ENCODE measurements around the gene MCRS1.
"Not testable (repeated sequence)": the region's sequence is repeated elsewhere in the genome, so short reads cannot be mapped to it uniquely, and the experiment has no call there.

MCRS1 gene

GRCh38 chr12:49540229-49541139 is 27.5 kb downstream of the MCRS1 start:
- DNase-seq: no peak

GRCh38 chr12:49539406-49540228 is 28.3 kb downstream of the MCRS1 start:
- DNase-seq: no peak

GRCh38 chr12:49538510-49539403 is 29.2 kb downstream of the MCRS1 start, which contains the start of gene KCNH3:
Gene KCNH3, plus strand, starts transcription at chr12:49539030. Its CDS starts 387 bp downstream, at chr12:49539417.
- peak; percentile 76 for DNase-seq

GRCh38 chr12:49537752-49538509 is 30.0 kb downstream of the MCRS1 start:
- DNase-seq: peak; percentile 38

GRCh38 chr12:49537231-49537751 is 30.7 kb downstream of the MCRS1 start:
- DNase-seq: no peak

- DNase-seq: no peak
Measured at GRCh38 chr12:49536526-49537071, 31.3 kb downstream of the MCRS1 start.

- no peak for DNase-seq
Measured at GRCh38 chr12:49535921-49536525, 31.9 kb downstream of the MCRS1 start.

- no peak for DNase-seq
Measured at GRCh38 chr12:49534731-49535278, 33.1 kb downstream of the MCRS1 start.

- not testable (repeated sequence) for DNase-seq
Measured at GRCh38 chr12:49534122-49534521, 33.8 kb downstream of the MCRS1 start.

GRCh38 chr12:49533331-49533730 is 34.6 kb downstream of the MCRS1 start:
- DNase-seq: no peak

GRCh38 chr12:49531745-49532144 is 36.2 kb downstream of the MCRS1 start:
- DNase-seq: no peak

GRCh38 chr12:49529414-49529813 is 38.5 kb downstream of the MCRS1 start:
- no peak for DNase-seq

- DNase-seq: no peak
Measured at GRCh38 chr12:49527361-49528130, 40.4 kb downstream of the MCRS1 start.

GRCh38 chr12:49525942-49526341 is 42.0 kb downstream of the MCRS1 start:
- DNase-seq: no peak

- no peak for DNase-seq
Measured at GRCh38 chr12:49524660-49525324, 43.1 kb downstream of the MCRS1 start.

GRCh38 chr12:49521389-49521788 is 46.6 kb downstream of the MCRS1 start:
- no peak for DNase-seq

GRCh38 chr12:49519574-49519936 is 48.4 kb downstream of the MCRS1 start:
- no peak for DNase-seq

GRCh38 chr12:49518914-49519573 is 48.9 kb downstream of the MCRS1 start:
- DNase-seq: no peak

GRCh38 chr12:49515266-49515665 is 52.7 kb downstream of the MCRS1 start:
- no peak for DNase-seq

Measured in stimulated activated CD4-positive, alpha-beta T cell treated with anti-CD3 and anti-CD28 coated beads, Interleukin-12 subunit alpha, Interleukin-12 subunit beta, amount 100 ng/mL, for 4 hours (primary cell).